HG03097 (cell line): ENCODE measurements around the gene MCAT.

Experiments
- ATAC-seq: cut with Tn5 transposase; IDR thresholded peaks from one replicate; pipeline ENCODE4 v1.9.1; 2021; ENCODE audit not compliant: unreplicated experiment, low FRiP score

The MCAT gene

DNA sequence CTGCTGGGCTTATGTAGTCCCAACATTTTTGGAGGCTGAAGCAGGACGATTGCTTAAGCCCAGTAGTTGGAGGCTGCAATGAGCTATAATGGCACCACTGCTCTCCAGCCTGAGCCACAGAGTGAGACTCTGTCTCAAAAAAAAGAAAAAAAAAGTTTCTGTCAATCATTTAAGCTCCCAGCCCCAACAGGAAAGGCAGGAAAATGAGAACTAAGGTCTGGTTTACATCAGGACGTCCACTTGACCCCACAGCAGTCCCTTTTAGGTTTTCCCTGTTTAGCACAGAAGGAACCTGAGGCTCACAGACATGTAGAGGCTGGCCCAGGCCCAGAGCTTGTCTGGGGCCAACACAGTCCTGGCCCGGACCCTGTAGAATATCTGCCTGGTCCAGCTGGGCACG is 44.8 kb downstream of the MCAT start:
- no peak for ATAC-seq

DNA sequence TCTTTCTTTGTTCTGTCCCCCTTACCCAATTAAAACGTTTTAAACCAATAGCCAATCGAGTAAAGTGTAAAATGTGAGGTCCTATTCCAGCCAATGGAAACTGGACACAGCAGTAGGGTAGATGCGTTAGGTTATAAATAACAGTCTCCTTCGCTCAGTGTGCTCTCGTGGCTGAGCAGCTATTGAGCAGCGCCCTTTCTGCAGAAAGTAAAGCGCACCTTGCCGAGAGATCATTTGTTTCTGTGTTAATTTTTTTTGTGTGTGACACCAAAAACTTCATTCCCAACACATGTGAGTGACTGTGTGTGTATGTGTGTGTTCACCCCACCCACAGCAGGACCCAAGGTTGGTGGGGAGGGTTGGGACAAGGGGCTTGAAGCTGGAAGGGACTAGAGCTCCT is 46.8 kb downstream of the MCAT start:
- ATAC-seq, result no peak

DNA sequence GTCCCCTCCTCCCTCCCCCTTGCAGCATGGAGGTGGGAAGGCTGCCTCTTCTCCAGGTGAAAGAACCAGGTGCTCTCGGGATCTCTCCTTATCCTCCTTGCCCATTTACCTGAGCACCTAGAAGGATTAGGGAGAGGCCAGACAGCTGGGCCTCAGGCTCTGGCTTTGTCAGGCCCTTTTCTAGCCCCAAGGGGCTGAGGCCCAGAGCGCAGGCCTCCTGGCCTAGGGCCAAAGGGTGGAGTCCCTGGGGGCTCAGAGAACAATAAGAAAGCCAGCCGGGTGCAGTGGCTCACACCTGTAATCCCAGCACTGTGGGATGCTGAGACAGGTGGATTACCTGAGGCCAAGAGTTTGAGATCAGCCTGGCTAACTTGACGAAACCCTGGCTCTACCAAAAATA is 48.6 kb downstream of the MCAT start:
- no peak for ATAC-seq

DNA sequence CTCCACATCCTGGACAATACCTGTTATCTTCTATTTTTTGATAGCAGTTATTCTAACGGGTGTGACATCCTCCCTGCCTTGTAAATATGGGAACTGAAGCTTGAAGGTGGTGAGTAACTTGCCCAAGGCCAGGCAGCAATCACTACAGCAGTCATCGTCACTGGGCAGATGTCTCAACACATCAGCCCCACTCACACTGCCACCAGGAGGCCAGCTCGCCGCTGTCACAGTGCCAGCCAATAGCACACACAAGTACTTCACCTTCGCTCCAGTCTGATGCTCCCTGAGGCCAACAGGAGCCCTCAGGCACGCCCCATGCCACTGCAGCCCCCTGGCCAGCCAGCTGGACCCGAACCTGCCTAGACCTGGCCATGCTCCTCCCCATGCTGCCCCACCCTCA is 49.1 kb downstream of the MCAT start:
- ATAC-seq, result no peak

DNA sequence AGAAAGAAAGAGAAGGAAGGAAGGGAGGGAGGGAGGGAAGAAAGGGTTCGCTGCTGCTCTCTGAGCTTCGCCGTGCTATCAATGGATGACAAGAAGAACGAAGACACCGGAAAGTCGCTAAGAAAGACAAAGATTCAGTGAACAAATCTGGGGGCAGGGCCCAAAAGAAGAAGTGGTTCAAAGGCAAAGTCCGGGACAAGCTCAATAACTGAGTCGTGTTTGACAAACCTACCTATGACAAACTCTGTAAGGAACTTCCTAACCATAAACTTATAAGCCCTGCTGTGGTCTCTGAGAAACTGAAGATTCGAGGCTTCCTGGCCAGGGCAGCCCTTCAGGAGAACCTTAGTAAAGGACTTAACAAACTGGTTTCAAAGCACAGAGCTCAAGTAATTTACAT is 51.1 kb downstream of the MCAT start:
- no peak for ATAC-seq

DNA sequence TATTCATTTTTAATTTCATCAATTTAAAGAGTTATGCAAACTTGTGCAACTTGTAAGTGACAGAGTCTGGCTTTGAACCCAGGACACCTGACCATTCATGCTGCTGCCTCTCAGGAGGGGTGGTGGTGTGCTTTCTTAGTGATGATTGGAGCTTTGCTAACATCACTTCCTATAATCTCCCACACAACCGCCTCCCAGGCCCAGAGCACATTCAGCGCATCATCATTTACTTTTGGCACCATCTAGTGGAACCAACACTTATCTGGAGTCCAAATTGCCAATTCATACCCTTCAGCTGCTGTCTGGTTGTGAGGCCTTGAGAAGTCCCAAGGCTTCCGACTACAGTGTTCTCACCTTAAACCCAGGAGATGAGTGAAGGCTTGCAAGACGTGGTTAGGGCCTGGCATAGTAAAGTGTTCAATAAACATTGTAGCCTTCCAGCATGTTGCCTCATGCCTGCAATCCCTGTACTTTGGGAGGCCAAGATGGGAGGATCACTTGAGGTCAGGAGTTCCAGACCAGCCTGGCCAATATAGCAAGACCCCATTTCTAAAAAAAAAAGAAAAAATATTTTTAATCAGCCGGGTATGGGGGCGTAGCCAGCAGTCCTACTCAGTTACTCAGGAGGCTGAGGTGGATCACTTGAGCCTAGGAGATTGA is 52.9 kb downstream of the MCAT start:
- no peak for ATAC-seq

DNA sequence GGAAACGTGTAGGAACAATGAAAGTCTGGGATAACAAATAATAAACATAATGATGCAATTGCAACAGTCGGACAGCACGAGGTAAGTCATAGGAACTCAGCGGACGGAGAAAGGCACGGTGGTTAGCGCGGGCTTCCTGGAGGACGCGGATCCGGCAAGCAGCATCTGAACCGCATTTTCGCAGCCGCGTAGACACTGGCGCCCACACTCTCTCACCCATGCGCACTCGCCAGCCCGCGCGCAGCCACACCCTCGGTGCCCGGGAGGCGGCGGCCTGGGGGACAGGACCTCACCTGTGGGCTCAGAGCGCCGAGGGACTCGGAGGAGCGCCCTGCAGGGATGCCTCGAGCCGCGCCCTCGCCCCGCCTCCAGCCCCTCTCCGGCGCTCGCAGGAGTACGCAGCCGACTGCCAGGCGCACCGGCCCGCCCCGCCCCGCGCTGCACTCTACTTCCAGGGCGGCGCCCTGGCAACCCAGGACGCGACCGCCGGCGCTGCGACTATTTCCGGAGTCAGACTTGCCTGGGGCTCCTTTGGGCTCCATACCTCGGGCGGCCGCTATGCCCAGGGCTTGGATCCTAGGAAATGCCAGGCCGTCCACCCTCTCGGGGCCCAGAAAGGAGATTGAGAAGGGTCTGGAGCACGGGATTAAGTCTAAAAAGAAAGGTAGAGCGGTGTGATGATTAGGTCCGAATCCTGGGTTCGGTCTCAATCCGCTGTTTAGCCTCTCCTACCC is 54.0 kb downstream of the MCAT start, which contains the start of gene TTLL1:
Gene TTLL1 (minus strand): TSS at position 408 of the 734 bp plus-strand sequence. CDS start 13,805 bp downstream, outside the sequence.
- ATAC-seq, result peak; percentile 71

DNA sequence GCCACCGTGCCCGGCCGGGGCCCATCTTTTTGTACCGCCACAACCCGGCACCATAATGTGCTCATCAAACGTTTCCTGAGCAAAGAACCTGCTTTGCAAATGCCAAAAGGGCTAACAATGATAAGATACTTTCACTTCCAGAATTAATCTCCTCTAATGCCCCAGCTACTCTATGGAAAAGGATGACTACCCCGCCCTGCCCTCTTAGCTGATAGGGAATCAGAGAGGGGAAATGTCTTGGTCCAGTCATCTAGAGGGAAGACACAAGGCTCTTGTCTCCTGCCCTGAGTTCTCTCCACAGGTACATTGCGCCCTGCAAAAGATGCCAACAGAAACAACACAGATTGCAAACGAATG is 54.6 kb downstream of the MCAT start:
- ATAC-seq, result no peak

DNA sequence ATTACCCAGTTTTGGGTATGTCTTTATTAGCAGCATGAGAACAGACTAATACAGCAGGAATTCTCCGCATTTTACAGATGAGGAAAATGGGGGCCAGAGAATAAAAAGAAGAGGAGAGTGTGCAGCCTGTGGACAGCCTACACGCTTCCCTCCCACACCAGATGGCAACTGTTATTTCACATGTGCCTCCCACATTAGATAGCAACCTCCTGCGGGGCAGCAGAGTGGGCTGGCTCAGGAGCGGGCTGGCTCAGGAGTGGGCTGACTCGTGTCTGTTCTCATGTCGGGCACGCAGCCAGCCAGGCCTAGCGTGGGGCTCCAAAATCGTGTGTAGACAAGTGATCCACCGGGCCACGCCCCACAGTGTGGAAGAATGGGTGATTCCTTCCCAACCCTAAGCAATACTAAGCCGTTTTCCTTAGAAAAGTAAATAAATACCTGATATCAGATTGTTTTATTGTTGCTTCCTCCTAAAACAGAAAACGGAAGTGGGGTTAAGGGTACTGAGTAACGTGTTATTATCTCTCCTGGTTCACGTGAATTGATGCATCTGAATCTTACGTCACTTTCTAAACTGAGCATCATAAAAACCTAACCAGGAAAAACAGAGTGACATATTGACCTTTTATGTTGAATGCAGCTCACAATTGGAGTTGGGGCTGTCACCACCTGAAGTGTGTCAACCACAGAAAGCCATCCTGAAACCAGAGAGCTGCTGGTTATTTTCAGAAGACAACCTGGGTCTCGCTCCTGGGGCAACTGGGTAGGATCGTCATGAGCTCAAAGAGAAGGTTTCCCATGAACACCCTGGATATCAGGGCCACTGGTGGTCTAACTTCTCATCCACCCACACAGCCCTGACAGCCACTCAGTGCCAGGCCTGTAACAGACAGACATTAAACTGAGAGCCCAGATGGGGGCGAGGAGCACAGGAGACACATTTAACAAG is 57.3 kb downstream of the MCAT start:
- no peak for ATAC-seq
